ENCODE results near the gene TRIM15. TPM values are rescaled to one million over a fixed set of nuclear protein-coding genes. Genes with fewer than 3 reads are reported as not detected.

TRIM15 gene
- polyA plus RNA-seq, 1 experiment = not detected

DNA sequence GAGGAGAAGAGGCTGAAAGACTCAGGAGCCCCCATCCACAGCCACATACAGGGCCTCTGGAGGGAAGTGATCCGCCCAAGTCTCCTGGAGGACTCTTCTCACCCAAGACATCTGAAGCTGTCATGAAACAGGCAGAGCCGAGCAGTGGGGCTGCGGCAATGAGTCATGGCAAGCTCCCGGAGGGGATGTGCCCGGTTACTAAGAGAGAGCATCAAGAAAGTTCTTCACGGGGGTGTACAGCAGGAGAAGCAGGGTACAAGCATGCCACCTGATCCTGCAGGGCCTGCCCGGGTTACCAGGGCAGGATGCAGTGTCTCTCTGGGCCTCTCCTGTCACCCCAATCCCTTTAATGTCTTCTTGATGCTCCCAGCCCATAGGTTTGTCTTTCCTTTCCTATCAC, 28.7 kb downstream of the TRIM15 start:
- CTCF ChIA-PET = no interaction called here
- Histone ChIP-seq H3K36me3 (ENCODE audit: control insufficient read depth, insufficient read depth, low read length) (peaks cover 22% of the 10 kb centered on the region), H3K27me3 (ENCODE audit: control insufficient read depth, insufficient read depth, low read length) (no peaks in the 10 kb centered on the region), H3K4me3 (ENCODE audit: low read depth, low read length) (no peak overlapping the region)
- no peak for DNase-seq (ENCODE audit: low read depth)
- POLR2A ChIA-PET = no interaction called here
- TF ChIP-seq, protein P1, sequence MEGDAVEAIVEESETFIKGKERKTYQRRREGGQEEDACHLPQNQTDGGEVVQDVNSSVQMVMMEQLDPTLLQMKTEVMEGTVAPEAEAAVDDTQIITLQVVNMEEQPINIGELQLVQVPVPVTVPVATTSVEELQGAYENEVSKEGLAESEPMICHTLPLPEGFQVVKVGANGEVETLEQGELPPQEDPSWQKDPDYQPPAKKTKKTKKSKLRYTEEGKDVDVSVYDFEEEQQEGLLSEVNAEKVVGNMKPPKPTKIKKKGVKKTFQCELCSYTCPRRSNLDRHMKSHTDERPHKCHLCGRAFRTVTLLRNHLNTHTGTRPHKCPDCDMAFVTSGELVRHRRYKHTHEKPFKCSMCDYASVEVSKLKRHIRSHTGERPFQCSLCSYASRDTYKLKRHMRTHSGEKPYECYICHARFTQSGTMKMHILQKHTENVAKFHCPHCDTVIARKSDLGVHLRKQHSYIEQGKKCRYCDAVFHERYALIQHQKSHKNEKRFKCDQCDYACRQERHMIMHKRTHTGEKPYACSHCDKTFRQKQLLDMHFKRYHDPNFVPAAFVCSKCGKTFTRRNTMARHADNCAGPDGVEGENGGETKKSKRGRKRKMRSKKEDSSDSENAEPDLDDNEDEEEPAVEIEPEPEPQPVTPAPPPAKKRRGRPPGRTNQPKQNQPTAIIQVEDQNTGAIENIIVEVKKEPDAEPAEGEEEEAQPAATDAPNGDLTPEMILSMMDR (IDR thresholded peaks at IDR 0.05; ENCODE audit: insufficient read depth, low read depth, low read length) = no peak

DNA sequence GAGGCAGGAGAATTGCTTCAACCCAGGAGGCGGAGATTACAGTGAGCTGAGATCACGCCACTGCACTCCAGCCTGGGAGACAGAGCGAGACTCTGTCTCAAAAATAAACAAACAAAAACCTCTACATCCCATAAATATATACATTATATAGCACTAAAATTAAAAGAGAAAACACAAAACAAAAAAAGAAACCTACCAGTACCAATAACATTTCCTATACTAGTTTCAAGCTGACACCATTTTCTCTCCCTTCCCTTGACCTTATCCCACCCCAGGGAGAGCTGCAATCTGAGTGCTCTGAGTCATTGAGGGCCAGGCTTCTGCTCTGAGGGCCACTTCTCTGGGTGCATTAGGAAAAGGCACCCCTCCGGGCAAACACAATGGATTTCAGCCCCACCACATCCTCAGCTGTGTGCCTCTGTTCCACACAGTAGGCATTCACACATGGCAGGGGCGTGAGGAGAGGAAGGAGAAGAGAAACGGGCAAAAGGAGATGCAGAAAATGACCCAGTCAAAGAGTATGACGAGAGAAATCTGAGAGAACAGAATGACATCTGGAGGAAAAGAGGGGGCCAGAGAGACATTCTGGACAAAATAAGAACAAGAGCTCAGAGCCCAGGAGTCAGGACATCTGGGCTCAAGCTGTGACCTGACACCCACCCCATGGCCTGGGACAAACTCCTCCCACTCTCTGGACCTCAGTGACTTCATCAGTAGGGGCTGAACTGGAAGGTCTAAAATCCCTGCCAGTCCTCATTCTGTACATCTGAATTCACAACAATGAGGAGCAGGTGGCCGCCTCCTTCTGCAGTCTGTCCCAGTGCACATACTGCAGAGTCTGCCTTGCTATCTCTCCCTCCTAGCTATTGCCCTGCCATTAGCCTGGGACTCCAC, 31.7 kb downstream of the TRIM15 start:
- ChIA-PET POLR2A (no interaction called here), CTCF (interaction anchor here (0.6 to 4.8 kb wide), 5 partner anchors 8 to 24 kb away, joined by 3 to 17 read pairs (median 4); no protein-coding TSS in a partner anchor)
- no peak for DNase-seq (ENCODE audit: low read depth)
- TF ChIP-seq, protein P1 (IDR thresholded peaks at IDR 0.05; ENCODE audit: insufficient read depth, low read depth, low read length) = no peak
- Histone ChIP-seq H3K4me3 (ENCODE audit: low read depth, low read length) (no peak overlapping the region), H3K27me3 (ENCODE audit: control insufficient read depth, insufficient read depth, low read length) (no peaks in the 10 kb centered on the region), H3K36me3 (ENCODE audit: control insufficient read depth, insufficient read depth, low read length) (peaks cover 27% of the 10 kb centered on the region)

DNA sequence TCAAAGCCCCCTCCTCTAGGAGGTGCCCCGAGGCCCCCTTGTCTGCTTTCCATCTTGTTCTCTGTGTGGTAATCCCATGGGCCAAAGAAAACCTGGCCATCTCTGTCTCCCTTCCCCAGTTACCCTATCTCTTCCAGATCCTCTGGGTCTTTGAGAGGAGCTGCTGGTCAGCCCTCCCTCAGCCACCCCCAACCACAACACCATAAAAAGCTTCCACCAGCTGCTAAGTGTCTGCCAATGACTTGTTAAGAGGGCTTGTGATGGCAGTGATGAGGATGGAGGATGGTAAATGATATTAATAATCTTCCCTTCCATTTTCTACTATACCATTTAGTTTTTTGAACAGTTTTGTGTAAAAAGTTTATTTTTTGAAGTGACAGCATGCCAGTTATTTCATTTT, 32.6 kb downstream of the TRIM15 start:
- ChIA-PET CTCF (interaction anchor here (0.6 to 4.8 kb wide), 3 partner anchors 10 to 247 kb away, joined by 3 to 17 read pairs (median 5); no protein-coding TSS in a partner anchor), POLR2A (no interaction called here)
- H3K4me3 ChIP-seq (ENCODE audit: low read depth, low read length) = no peak overlapping the region
- no peaks in the 10 kb centered on the region for H3K27me3 ChIP-seq (ENCODE audit: control insufficient read depth, insufficient read depth, low read length)
- peaks cover 27% of the 10 kb centered on the region for H3K36me3 ChIP-seq (ENCODE audit: control insufficient read depth, insufficient read depth, low read length)
- no peak for DNase-seq (ENCODE audit: low read depth)
- TF ChIP-seq, protein P1 (IDR thresholded peaks at IDR 0.05; ENCODE audit: insufficient read depth, low read depth, low read length) = no peak

DNA sequence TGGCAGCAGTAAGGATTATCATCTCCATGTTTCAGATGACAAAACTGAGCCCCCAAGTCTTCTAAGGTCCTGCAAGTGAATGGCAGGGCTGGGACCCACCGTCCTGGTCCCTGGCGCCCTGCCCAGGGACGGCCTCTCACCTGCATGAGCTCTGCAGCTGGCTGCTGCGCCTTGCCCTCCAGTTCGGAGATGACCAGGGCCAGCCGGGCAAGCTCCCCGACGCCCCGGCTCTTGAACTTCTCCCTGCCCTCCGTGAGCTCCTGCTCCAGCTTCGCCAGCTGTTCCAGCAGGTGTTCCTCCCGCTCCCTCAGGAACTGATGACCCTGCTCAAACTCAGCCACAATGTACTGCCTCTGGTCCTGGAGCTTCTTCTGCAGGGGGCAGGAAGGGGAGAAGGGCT, 33.0 kb downstream of the TRIM15 start:
- ChIA-PET CTCF (interaction anchor here (0.6 to 4.8 kb wide), 3 partner anchors 10 to 246 kb away, joined by 3 to 17 read pairs (median 4); no protein-coding TSS in a partner anchor), POLR2A (no interaction called here)
- TF ChIP-seq, protein P1 (IDR thresholded peaks at IDR 0.05; ENCODE audit: insufficient read depth, low read depth, low read length) = no peak

More for the DNA sequence above, 33.0 kb downstream of the TRIM15 start:
- DNase-seq (ENCODE audit: low read depth) = no peak
- H3K36me3 ChIP-seq (ENCODE audit: control insufficient read depth, insufficient read depth, low read length) = peaks cover 26% of the 10 kb centered on the region
- H3K27me3 ChIP-seq (ENCODE audit: control insufficient read depth, insufficient read depth, low read length) = no peaks in the 10 kb centered on the region
- H3K4me3 ChIP-seq (ENCODE audit: low read depth, low read length) = no peak overlapping the region
